GM21529 (cell line): ENCODE measurements around the gene TUBB4B.
"Not testable (repeated sequence)": the region's sequence is repeated elsewhere in the genome, so short reads cannot be mapped to it uniquely, and the experiment has no call there.

Experiments
- ATAC-seq: cut with Tn5 transposase; IDR thresholded peaks from one replicate; pipeline ENCODE4 v1.9.1; 2021; ENCODE audit not compliant: unreplicated experiment

The TUBB4B gene

DNA sequence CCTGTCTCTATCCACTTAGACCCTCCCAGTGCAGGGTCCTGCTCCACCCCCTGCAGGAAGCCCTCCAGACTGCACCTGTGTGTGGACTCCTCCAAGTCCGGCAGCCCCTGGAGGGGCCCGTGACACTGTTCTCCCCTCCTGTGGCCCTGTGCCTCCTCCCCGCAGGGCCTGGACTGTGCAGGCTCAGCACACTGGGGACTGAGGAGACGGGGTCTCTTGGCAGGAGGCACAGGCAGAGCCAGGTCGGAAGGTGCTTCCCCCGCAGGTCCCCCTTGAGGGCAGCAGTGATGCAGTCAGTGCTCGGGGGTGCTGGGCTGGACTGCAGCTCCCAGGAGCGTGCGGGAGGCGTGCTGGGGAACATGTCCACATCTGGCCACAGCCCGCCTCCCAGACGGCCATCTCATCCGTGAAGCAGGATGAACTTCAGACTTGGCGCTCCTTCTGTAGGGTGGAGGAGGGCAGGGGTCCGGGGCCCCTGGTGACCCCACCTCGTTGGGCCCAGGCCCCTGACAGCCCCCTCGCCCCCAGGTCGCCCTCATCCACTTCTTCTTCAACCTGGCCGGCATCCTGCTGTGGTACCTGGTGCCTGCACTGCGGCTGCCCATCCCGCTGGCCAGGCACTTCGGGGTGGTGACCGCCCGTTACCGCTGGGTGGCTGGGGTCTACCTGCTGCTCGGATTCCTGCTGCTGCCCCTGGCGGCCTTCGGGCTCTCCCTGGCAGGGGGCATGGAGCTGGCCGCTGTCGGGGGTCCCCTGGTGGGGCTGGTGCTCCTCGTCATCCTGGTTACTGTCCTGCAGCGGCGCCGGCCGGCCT, 5.5 kb upstream of the TUBB4B start:
- no peak for ATAC-seq

DNA sequence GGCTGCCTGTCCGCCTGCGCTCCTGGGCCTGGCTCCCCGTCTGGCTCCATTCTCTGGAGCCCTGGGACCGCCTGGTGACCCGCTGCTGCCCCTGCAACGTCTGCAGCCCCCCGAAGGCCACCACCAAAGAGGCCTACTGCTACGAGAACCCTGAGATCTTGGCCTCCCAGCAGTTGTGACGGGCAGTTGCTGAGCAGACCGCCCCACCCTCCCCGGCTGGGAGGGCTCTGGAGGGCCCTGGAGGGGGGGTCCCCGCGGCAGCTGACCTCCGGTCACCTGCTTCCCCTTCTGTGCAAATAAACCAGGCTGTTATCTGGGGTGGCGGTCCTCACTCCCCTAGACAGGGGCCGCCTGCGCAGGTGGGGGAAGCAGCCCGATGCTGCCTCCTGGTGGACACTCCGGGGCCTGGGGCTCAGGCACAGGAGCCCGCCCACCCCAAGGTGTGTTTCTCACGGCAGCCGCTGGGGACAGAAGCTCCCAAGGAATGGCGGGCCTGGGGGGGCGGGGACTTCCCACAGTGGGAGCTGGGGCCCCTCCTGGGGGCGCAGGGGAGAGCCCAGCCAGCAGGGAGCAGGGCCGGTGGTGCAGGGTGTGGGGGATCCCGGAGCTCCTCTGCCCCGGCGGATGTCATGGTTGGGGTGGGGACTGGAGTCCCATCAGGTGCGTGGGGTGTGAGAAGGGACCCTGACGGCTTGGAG, 4.7 kb upstream of the TUBB4B start:
- peak; percentile 17 for ATAC-seq

DNA sequence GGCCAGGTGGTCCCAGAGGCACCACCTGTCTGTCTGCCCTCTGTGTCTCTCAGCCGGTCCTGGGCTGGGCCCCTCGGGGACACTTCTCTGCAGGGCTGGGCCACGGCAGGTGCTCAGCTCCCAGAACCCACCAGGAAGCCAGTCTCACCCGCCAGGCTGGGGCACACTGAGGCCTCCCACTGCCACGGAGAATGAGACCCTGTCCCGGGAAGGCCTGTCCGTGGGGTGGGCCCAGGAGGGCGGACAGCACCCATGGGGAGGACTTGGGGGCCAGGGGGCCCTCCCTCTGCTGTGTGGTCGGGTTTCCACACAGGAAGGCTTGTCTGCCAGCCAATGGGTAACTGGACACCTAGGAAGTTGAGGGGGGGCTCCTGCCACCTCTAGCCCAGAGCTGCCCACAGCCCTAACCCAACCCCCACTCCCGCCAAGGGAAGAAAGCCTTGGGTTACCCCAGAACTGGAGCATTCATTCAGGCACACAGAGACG, 4.1 kb upstream of the TUBB4B start:
- no peak for ATAC-seq

DNA sequence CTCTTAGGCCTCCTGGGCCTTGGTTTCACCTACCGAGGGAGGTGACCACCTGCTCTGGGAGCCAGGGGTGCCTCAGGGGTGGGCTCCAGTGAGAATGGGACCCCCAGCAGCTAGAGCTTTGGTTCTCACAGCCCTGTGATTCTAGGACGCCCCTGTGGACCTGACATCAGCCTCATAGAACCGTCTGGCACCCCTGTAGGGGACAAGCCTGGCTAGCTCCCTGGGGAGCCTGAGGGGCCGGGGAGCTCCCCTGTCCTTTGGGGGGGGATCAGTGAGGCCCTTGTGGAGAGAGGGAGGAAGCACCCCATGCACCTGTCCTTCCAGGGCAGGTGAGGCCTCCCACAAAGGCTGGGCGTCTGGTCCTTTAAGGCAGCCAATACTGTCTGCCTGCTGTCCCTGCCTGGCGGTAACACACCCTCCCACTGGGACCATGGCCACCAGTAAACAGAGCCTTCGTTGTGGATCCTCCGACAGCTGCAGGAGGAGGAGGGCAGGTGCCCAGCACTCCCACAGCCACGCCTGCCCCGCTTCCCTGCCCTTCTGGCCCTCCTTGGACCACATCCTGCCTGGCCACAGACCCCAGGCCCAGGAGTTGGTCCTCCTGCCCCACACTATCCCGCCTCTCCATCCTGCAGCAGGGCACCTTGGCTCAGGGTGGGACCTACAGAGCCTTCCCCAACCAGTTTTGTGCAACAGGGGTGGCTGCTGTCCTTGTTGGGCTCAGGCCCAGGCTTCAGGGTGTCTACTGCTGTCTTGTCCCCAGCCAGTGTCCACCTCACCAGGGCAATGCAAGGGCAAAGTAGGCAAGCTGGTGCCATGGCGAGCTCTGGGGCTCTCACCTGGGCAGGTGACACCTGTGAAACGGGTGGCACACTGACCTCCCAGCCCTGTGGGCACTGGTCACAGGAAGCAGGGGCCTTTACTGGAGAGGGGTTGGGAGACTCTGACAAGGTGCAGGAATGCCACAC, 3.0 kb upstream of the TUBB4B start:
- ATAC-seq = no peak

DNA sequence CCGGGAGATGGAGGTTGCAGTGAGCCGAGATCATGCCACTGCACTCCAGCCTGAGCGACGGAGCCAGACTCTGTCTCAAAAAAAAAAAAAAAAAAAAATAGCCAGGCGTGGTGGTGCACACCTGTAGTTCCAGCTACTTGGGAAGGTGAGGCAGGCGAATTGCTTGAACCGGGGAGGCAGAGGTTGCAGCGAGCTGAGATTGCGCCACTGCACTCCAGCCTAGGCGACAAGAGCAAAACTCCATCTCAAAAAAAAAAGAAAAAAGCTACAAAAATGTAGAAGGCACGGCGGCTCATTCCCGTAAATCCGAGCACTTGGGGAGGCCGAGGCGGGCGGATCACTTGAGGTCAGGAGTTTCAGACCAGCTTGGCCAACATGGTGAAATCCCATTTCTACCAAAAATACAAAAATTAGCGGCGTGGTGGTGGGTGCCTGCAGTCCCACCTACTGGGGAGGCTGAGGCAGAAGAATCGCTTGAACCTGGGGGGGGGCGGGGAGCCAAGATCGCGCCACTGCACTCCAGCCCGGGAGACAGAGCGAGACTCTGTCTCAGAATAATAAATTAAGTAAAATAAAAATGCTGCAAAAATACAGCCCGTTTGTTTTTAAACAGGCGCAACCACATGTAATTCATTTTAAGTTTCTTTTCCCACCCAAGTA, 1.4 kb upstream of the TUBB4B start:
- ATAC-seq = not testable (repeated sequence)

DNA sequence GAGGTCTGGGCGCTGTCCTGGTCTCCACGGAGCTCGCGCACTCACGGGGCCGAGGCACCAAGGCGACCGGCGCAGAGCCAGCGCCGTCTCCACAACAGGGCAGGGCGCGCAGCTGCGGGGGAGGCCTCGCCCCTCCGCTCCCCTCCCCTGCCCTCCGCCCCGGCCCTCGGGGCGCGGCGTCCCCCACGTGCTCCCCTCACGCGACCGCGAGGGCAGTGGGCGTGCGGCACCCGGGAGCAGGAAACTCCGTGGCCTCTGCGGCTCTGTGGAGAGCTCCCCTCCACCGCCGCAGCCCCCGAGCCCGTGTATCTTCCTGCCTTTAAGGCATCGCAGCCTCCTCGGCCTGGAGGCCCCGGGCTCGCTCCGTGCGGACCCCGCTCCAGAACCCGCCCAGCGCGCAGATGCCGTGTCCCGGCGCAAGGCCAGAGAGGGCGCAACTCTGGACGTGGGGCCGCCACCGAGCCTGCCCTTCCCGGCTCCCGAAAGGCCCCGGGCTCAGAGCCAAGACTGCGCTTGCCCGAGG, 708 bp upstream of the TUBB4B start:
- peak; percentile 32 for ATAC-seq

DNA sequence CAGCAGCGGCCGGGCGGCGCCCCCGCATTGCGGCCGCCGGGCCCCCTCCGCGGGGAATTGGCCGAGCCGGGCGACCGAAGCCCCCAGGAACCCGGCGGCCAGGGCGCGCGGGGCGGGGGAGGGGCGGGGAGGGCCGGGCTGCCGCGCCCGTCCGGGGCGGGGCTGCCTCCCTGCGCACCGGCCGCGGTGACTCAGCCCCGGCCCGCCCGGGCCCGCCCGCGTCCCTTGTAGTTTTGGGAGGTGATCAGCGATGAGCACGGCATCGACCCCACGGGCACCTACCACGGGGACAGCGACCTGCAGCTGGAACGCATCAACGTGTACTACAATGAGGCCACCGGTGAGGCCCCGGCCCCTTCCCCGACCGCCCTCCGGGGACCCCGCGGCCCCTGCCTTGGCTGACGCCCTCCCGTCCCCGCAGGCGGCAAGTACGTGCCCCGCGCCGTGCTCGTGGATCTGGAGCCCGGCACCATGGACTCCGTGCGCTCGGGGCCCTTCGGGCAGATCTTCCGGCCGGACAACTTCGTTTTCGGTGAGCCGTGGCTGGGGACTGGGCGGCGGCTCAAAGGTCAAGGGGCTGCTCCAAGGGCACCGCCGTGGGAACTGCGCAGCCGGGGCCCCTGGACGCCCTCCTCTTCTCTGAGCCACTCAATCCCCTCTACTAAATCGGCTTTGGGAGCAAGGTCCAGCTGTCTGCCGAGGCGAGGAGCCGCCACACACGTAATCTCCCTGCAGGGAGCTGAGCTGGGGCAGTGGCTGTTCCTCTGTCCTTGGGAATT, 592 bp downstream of the TUBB4B start:
- ATAC-seq = peak; percentile 4

DNA sequence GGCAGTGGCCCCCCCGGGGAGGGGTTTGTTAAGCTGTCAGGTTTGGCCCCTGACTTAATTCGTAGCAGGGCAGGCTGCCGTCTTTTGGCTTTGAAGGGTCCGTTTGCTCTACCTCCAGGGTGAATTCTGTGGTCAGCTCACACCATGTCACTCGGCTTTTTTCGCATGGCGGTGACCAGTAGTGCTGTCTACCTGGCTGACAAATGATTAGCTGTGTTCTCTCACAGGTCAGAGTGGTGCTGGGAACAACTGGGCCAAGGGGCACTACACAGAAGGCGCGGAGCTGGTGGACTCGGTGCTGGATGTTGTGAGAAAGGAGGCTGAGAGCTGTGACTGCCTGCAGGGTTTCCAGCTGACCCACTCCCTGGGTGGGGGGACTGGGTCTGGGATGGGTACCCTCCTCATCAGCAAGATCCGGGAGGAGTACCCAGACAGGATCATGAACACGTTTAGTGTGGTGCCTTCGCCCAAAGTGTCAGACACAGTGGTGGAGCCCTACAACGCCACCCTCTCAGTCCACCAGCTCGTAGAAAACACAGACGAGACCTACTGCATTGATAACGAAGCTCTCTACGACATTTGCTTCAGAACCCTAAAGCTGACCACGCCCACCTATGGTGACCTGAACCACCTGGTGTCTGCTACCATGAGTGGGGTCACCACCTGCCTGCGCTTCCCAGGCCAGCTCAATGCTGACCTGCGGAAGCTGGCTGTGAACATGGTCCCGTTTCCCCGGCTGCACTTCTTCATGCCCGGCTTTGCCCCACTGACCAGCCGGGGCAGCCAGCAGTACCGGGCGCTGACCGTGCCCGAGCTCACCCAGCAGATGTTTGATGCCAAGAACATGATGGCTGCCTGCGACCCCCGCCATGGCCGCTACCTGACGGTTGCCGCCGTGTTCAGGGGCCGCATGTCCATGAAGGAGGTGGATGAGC, 1.4 kb downstream of the TUBB4B start:
- no peak for ATAC-seq

DNA sequence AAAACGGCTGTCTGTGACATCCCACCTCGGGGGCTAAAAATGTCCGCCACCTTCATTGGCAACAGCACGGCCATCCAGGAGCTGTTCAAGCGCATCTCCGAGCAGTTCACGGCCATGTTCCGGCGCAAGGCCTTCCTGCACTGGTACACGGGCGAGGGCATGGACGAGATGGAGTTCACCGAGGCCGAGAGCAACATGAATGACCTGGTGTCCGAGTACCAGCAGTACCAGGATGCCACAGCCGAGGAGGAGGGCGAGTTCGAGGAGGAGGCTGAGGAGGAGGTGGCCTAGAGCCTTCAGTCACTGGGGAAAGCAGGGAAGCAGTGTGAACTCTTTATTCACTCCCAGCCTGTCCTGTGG, 2.2 kb downstream of the TUBB4B start:
- ATAC-seq = not testable (repeated sequence)

DNA sequence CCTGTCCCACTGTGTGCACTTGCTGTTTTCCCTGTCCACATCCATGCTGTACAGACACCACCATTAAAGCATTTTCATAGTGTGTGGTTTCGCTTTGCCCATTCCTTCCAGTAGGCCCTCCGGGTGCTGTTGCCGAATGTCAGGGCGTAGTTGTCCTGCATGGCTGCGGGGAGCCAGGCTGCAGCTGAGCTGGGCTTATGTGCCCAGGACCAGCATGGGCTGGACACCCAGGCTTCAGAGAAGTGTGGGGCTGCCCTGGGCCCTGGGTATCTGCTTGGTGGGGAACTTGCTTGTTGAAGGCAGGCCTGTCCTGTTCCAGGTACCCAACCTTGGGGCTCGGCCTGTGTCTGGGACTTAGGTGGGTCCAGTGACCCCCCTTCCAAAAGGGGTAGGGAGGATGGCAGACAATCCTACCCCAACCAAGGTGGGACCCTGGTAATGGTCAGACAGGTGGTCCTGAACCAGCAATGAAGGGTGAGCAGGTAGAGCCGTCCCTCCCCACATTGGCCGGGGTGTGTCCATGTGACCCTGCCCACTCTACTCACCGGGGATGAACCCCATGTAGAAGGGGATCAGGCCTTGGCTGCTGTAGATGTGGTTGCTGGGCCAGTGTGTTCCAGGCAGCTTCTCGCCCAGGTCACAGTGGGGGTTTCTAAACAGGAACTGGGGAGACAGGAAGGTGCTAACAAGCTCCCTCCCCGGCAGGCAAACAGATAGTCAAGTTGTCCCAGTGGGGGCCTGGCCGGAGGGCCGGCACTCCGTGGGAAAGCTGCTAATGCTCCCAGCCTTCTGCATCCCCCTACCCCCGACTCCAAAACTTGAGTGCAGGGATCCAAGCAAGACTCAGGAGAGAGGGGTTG, 2.8 kb downstream of the TUBB4B start:
- no peak for ATAC-seq

DNA sequence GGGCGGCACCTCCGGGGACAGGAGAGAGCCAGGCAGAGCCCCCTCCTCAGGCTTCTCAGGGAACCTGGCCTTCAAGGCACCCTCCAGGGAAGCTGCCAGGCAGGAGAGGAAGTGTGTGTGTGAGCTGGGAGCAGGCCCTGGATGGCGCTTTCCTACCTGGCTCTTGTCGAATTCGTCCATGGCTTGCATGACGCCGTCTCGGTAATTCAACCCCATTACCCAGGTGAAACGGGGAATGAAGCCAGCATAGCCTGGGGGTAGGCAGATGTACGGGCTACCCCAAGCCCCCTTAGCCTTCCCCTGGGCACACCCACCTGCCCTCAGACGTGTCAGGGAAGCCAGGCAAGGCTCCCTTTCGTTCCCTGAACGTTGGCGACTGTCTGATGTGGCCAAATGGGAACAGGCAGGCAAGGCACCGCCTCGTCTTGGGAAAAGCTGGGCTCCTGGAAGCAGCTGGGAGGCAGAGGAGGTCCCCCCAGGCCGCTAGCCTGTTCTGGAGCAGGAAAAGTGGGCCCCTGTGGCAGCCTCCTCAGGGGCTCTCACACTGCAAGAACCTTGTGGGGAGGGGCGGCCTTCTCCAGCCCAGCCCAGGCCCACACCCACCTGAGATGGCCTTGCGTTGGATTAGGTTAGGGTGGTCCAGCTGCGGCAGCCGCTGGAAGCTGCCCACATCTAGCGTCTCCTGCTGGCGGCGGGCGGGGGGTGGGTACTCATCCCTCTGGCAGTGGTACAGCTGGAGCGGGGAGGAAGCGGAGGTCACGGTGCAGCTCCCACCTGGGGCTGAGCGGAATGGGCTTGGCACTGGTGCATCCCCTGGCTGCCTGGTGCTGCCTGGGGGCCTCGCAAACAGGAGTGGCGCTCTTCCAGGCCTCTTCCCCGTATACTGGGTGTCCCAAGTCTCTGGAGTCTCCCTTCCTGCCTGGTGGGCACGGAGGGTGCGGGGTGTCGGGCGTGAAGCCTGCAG, 3.7 kb downstream of the TUBB4B start:
- no peak for ATAC-seq

DNA sequence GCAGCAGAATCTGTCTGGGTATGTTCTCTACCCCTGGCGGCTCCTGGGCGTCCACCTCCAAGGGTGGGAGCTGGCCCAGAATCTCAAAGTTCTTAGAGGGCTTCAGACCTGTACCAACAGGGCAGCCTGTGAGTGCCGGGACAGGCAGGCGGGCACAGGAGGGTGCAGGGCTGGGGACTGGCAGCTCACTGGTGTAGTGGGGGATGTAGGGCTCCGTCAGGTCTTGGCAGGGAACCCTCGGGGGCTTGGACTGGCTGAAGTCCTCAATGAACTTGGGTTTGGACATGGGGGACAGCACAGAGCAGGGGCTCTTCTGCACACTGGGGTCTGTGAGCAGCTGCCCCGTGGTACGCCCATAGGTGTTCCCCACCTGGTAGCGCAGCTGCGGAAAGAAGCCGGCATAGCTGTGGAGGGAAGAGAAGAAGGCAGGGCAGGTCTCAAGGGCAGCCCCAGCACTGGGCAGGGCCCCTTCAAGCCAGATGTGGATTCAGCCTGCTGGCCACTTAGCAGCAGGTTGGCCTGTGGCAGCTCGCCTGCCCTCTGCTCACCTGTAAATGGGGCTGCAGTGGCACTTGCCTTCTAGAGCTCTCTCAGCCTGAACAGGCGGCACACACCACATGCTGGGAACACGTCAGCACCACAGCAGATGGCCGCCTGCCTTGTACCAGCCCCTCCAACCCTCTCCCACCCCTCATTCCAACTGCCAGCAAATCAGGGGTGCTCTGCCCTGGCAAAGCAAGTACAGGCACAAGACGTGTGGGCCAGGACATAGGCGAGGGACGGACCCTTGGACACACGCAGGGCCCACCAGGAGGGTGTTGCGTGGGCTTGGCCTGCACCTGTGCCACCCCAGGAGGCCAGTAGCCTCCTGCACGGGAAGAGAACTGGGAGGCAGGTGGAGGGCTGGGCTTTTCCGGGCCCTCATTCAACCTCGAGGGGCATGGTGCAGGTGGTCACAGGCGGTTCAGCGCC, 4.6 kb downstream of the TUBB4B start:
- ATAC-seq = no peak

DNA sequence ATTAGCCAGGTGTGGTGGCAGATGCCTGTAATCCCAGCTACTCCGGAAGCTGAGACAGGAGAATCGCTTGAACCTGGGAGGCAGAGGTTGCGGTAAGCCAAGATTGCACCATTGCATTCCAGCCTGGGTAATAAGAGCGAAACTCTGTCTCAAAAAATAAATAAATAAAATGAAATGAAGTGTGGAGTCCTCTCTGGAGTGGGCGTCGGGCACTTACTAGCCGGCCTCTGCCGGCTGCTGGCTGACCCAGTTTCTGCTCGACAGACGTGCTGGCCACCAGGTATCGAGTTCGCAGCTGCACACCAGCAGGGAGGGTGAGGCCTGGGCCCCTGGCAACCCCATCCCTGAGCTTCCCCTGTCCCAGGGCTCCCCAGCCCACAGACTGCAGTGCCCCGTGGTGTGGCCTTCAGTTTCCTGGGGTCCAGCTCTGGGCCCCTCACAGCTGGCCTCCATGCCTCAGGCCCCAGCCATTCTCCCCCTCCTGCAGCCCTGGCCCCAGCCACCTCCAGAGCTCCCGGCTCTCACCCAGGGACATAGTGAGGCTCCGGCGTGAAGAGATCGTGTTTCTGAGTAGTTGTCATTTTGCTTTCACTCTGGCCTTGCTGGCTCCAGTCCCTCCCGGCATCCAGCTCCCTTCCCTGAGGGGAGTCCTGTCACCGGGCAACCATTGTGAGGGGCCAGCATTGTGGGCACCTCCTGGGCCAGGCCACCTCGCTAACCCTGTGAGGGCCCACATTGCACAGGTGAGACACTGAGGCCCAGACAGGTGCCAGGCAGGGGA, 6.2 kb downstream of the TUBB4B start:
- ATAC-seq = no peak

DNA sequence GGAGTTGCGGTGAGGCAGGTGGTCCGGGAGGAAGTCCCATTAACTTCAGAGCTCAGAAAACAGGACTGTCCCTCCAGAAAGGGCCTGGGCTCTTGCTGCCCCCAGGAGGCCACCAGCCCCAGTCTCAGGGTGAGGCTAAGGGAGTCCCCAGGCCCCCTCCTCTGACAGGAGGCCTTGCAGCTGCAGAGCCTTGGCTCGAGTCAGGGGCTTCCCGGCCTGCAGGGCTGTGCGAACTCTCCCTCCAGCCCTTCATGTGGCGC, 6.8 kb downstream of the TUBB4B start:
- no peak for ATAC-seq
